Thyroid gland (tissue), 4 donors: ENCODE results near the gene SPINDOC. TPM values are rescaled to one million over a fixed set of nuclear protein-coding genes. Genes with fewer than 3 reads are reported as not detected.
"Not testable (repeated sequence)": the region's sequence is repeated elsewhere in the genome, so short reads cannot be mapped to it uniquely, and the experiment has no call there.

ENCODE experiments used
- DNase-seq, 2 donors: peaks; one replicate each; pipeline ENCODE4 v3.0.0-alpha.2; 2019
- H3K27ac ChIP-seq, 3 donors: fragments of 200-600 bp; sonication (generic); 1 replicate in 2 of 3; 2 replicates in 1 of 3; pipeline ENCODE4 v1.5.1; 2016 to 2019; ENCODE audit warnings: mild to moderate bottlenecking in 1 of 3, moderate library complexity in 1 of 3
- H3K27me3 ChIP-seq: fragments of 200-600 bp; sonication (generic); one replicate; pipeline ENCODE4 v1.5.1; 2019
- H3K36me3 ChIP-seq, 2 donors: fragments of 200-600 bp; sonication (generic); one replicate each; pipeline ENCODE4 v1.5.1; 2016 to 2019
- H3K4me1 ChIP-seq, 2 donors: fragments of 200-600 bp; sonication (generic); one replicate each; pipeline ENCODE4 v1.5.1; 2017 to 2019
- H3K4me3 ChIP-seq, 3 donors: fragments of 200-600 bp; sonication (generic); replicated peaks in 1 of 3; 1 replicate in 2 of 3; 2 replicates in 1 of 3; pipeline ENCODE4 v1.5.1; 2016; ENCODE audit warnings: mild to moderate bottlenecking in 1 of 3
- H3K9me3 ChIP-seq: fragments of 200-600 bp; sonication (generic); one replicate; pipeline ENCODE4 v1.5.1; 2017
- POLR2A ChIP-seq, 2 donors: fragments of 450-650 bp; IDR thresholded peaks; one replicate each; pipeline ENCODE4 v1.6.1; 2017; ENCODE audit warnings: antibody characterized with exemption in 2 of 2, mild to moderate bottlenecking in 2 of 2, moderate library complexity in 1 of 2
- WGBS, 2 donors: methylation state at CpG; one replicate each; pipeline ENCODE4 v1.1.5; 2017; 5-methylcytosine and 5-hydroxymethylcytosine counted together
- intact Hi-C: fragments of 100-400 bp; cut with DNase I; formaldehyde crosslinking; loops from one replicate; pipeline ENCODE4 v1.15.1; 2023
- total RNA-seq, 4 donors: library from RNA; depleted of rRNA; stranded (reverse); fragments of >200 nt; gene quantifications; one replicate each; pipeline ENCODE4 v1.2.3, GENCODE V29; 2016
- TF ChIP-seq, protein P1 (sequence below), 6 experiments: fragments of 200-600 bp in 3 of 6; fragments of 450-650 bp in 3 of 6; sonication (generic) in 3 of 6; IDR thresholded peaks; one replicate each; pipeline ENCODE4 v1.5.1; 2016 to 2019; ENCODE audit warnings: antibody characterized with exemption in 6 of 6, mild to moderate bottlenecking in 2 of 6, inconsistent platforms in 1 of 6, moderate library complexity in 1 of 6

The SPINDOC gene
- total RNA-seq, 4 donors from 2014 or later: 7.4 to 12.6 (median 10.3) TPM

DNA sequence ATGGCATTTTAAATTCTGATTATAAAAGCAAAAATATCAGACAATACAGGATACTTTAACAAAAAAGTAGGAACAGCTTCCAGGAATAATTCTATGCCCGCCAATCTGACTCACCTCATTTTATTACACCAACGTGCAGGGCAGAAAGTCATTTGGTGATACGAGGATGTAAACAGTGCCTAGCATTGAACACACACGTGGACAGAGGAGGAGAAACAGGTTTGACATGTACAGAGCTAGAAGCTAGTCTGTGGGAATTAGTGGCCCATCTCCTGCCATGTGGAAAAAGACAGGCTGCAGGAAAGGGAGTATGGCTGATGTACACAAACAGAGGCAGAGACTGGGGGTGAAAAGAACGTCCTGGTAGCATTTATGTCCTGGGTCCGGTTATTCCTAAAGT lies 9.0 kb upstream of the SPINDOC start:
- intact Hi-C loops: no loop called here
- no peak for TF ChIP-seq POLR2A (IDR thresholded peaks at IDR 0.05)
- TF ChIP-seq, protein P1, sequence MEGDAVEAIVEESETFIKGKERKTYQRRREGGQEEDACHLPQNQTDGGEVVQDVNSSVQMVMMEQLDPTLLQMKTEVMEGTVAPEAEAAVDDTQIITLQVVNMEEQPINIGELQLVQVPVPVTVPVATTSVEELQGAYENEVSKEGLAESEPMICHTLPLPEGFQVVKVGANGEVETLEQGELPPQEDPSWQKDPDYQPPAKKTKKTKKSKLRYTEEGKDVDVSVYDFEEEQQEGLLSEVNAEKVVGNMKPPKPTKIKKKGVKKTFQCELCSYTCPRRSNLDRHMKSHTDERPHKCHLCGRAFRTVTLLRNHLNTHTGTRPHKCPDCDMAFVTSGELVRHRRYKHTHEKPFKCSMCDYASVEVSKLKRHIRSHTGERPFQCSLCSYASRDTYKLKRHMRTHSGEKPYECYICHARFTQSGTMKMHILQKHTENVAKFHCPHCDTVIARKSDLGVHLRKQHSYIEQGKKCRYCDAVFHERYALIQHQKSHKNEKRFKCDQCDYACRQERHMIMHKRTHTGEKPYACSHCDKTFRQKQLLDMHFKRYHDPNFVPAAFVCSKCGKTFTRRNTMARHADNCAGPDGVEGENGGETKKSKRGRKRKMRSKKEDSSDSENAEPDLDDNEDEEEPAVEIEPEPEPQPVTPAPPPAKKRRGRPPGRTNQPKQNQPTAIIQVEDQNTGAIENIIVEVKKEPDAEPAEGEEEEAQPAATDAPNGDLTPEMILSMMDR (IDR thresholded peaks at IDR 0.05): no peak
- no peak for DNase-seq
- H3K4me1 ChIP-seq: peaks cover 0 to 7% of the 10 kb centered on the region in 2 donors
- H3K27me3 ChIP-seq: no peaks in the 10 kb centered on the region
- no peaks in the 10 kb centered on the region for H3K36me3 ChIP-seq
- WGBS, 2 donors: 66 to 75% methylated on average over 6 of the region's 6 CpGs
- H3K9me3 ChIP-seq: no peaks in the 10 kb centered on the region
- H3K4me3 ChIP-seq: no peak overlapping the region
- no peak overlapping the region for H3K27ac ChIP-seq

DNA sequence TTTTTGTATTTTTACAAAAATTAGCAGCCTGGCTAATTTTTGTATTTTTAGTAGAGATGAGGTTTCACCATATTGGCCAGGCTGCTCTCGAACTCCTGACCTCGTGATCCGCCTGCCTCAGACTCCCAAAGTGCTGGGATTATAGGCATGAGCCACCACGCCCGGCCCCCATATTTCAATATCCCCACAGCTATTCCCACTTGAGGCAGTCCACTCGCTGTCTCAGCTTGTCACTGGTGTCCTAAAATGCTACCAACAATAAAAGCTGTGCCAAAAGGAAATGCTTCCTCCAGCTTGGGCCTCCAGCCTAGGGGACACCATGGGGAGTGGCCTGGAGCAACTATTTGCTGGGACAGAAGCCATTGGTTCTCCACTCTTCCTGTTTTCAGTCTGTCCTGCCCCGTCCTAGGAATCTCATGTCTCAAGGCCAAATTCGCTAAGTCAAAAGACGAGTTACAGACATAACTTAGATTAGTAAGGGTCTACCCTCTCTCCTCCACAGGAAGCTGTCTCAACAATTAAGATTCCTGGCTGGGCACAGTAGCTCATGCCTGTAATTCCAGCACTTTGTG lies 7.3 kb upstream of the SPINDOC start:
- no peaks in the 10 kb centered on the region for H3K36me3 ChIP-seq
- no peaks in the 10 kb centered on the region for H3K27me3 ChIP-seq
- H3K4me3 ChIP-seq: no peak overlapping the region
- intact Hi-C loops: no loop called here
- WGBS, 2 donors: 76 to 78% methylated on average over 9 of the region's 9 CpGs
- TF ChIP-seq, protein P1 (IDR thresholded peaks at IDR 0.05): no peak
- TF ChIP-seq POLR2A (IDR thresholded peaks at IDR 0.05): no peak
- no peaks in the 10 kb centered on the region for H3K9me3 ChIP-seq
- H3K4me1 ChIP-seq: peaks cover 0 to 7% of the 10 kb centered on the region in 2 donors
- no peak overlapping the region for H3K27ac ChIP-seq
- DNase-seq: peak in 1 of 2 donors; percentile 6

DNA sequence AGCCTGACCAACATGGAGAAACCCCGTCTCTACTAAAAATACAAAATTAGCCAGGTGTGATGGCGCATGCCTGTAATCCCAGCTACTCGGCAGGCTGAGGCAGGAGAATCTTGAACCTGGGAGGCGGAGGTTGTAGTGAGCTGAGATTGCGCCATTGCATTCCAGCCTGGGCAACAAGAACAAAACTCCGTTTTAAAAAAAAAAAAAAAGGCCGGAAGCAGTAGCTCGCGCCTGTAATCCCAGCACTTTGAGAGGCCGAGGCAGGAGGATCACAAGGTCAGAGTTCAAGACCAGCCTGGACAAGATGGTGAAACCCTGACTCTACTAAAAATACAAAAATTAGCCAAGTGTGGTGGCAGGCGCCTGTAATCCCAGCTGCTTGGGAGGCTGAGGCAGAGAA lies 2.9 kb upstream of the SPINDOC start:
- intact Hi-C loops: loop anchor here (10.0 kb wide), 1 partner anchor 46 kb away; the partner anchor contains the start of gene ZFTA
- DNase-seq, H3K27me3 ChIP-seq, H3K27ac ChIP-seq, H3K36me3 ChIP-seq, H3K4me3 ChIP-seq, H3K9me3 ChIP-seq: not testable (repeated sequence)
- peaks cover 10 to 13% of the 10 kb centered on the region in 2 donors for H3K4me1 ChIP-seq
- 87 to 91% methylated on average over 11 of the region's 11 CpGs for WGBS, 2 donors

GRCh38 chr11:63811522-63811921 lies 1.7 kb upstream of the SPINDOC start:
- TF ChIP-seq, protein P1 (IDR thresholded peaks at IDR 0.05): no peak
- no peak for TF ChIP-seq POLR2A (IDR thresholded peaks at IDR 0.05)
- no peaks in the 10 kb centered on the region for H3K9me3 ChIP-seq
- intact Hi-C loops: loop anchor here (10.0 kb wide), 1 partner anchor 47 kb away; the partner anchor contains the start of gene ZFTA
- H3K27ac ChIP-seq: no peak overlapping the region
- no peaks in the 10 kb centered on the region for H3K36me3 ChIP-seq
- 78 to 79% methylated on average over 3 of the region's 3 CpGs for WGBS, 2 donors
- H3K4me1 ChIP-seq: peaks cover 10 to 13% of the 10 kb centered on the region in 2 donors
- no peak for DNase-seq
- no peak overlapping the region for H3K4me3 ChIP-seq
- no peaks in the 10 kb centered on the region for H3K27me3 ChIP-seq

- peak; percentile 49 to 65 for DNase-seq
- peak overlapping the region; percentile 78 to 92 (median 88) for H3K4me3 ChIP-seq
- H3K27ac ChIP-seq: peak overlapping the region in 2 of 3 donors; percentile 52 to 61
- H3K36me3 ChIP-seq: peaks cover 11 to 12% of the 10 kb centered on the region in 2 donors
- WGBS, 2 donors: 0 to 1% methylated on average over 19 to 28 of the region's 74 CpGs
- H3K4me1 ChIP-seq: peaks cover 10 to 13% of the 10 kb centered on the region in 2 donors
- no peak for TF ChIP-seq POLR2A (IDR thresholded peaks at IDR 0.05)
- TF ChIP-seq, protein P1 (IDR thresholded peaks at IDR 0.05): peak in 1 of 6 experiments; percentile 4
- intact Hi-C loops: loop anchor here (10.0 kb wide), 1 partner anchor 49 kb away; the partner anchor contains the start of gene ZFTA
- H3K27me3 ChIP-seq: no peaks in the 10 kb centered on the region
- H3K9me3 ChIP-seq: no peaks in the 10 kb centered on the region
Observed at GRCh38 chr11:63813563-63814382, 517 bp downstream of the SPINDOC start.
